Stimulated activated CD4-positive, alpha-beta T cell treated with anti-CD3 and anti-CD28 coated beads, Interleukin-1b, Interleukin-23, amount 100 ng/mL, for 1 hour (primary cell): ENCODE data around the gene ERRFI1.
"Not testable (repeated sequence)": the region's sequence is repeated elsewhere in the genome, so short reads cannot be mapped to it uniquely, and the experiment has no call there.

Source experiments
- DNase-seq, 2 donors: peaks; one replicate each; pipeline ENCODE4 v3.0.0-alpha.2; 2020; ENCODE audit warnings: low read depth in 2 of 2

ERRFI1 gene

DNA sequence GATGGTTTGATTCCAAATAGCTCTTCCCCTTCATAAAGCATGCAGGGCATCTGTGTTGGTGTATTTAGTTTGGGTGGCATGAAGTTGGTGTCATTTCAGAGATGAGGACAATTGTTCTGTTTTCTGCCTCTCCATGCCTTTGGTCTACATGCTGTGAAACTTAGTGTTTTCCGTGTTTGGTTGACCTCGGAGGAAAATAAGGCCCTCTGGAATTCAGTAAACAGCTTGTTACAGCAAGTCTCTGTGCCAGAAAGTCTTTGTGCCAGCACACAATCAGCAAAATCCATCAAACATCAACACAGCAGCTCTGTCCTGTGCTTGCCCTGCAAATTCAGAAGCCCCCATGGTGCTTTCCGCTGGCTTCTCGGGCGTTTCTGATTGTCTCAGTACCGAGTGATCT is 55.1 kb downstream of the ERRFI1 start:
- no peak for DNase-seq

DNA sequence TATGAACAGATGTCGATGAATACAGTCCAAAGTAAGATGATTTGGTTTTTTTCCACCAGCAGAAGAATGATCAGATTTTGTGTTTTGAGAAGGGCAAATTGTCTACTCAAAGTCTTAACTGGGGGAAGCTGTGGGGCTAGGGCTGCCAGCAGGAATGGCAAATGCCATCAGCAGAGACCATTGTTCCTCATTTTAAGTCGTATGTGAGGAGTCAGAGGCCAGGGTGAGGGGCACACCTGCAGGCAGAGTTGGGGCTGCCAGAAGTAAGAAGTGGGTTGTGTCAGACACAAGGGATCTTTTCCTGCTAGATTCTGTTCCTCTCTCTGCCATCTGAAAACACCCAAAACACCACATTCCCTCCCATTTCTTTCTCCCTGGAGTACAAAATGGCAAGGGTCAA is 55.9 kb downstream of the ERRFI1 start:
- DNase-seq: no peak

DNA sequence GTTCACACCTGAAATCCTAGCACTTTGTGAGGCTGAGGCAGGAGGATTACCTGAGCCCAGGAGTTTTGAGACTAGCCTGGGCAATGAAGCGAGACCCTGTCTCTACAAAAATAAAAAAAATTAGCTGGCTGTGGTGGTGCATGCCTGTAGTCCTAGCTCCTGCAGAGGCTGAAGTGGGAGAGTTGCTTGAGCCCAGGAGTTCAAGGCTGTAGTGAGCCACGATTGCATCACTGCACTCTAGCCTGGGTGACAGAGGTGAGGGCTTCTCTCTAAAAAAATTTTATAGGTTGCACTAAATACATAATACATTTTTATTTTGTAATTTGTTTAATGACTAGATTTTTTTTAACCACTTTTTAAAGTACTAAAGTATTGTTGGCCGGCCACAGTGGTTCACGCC is 58.5 kb downstream of the ERRFI1 start:
- no peak for DNase-seq

DNA sequence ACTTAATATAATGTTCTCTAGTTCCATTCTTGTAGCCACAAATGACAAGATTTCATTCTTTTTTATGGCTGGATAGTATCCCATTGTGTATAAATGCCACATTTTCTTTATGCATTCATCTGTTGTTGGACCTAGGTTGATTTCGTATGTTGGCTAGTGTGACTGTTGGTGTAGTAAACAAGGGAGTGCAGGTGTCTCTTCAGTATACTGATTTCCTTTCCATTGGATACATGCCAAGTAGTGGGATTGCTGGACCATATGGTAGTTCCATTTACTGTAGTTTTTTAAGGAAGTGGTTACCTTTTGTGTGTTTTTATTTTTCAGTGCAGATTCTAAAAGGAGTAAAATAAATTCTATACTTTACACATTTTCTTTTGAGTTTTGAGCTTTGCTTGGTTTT is 58.9 kb downstream of the ERRFI1 start:
- no peak for DNase-seq

DNA sequence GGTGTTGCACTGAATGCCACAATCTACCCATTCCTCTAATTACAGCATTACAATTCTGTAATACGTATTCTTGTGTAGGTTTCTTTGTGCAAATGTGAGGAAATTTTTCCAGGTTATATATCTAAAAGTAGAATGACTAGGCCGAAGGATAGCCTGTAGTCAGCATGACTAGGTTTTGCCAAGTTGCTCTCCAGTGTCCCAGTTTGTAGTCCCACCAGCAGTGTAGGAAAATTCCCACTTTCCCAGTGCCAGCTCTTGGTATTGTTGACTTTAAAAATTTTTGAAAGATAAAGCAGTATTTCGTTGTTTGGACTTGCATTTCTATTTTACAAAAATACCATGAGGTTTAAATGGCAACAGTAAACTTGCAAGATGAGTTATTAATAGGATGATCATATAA is 61.6 kb downstream of the ERRFI1 start:
- DNase-seq: no peak

DNA sequence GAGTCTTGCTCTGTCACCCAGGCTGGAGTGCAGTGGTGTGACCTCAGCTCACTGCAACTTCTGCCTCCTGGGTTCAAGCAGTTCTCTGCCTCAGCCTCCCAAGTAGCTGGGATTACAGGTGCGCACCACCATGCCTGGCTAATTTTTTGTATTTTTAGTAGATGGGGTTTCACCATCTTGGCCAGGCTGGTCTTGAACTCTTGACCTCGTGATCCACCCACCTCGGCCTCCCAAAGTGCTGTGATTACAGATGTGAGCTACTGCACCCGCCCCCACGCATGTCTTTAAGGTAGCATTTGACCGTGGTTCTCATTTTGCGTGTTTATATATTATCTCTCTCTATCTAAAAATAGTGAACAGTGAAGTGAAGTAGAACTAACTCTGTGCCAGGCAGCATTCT is 62.3 kb downstream of the ERRFI1 start:
- DNase-seq: not testable (repeated sequence)

DNA sequence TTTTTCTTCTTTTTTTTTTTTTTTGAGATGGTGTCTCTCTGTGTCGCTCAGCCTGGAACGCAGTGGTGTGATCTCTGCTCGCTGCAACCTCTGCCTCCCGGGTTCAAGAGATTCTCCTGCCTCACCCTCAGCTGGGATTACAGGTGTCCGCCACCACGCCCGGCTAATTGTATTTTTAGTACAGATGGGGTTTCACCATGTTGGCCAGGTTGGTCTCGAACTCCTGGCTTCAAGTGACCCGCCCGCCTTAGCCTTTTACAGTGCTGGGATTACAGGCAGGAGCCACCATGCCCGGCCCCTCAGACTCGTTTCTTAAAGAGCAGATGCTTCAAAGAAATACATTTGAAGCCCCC is 62.8 kb downstream of the ERRFI1 start:
- not testable (repeated sequence) for DNase-seq

DNA sequence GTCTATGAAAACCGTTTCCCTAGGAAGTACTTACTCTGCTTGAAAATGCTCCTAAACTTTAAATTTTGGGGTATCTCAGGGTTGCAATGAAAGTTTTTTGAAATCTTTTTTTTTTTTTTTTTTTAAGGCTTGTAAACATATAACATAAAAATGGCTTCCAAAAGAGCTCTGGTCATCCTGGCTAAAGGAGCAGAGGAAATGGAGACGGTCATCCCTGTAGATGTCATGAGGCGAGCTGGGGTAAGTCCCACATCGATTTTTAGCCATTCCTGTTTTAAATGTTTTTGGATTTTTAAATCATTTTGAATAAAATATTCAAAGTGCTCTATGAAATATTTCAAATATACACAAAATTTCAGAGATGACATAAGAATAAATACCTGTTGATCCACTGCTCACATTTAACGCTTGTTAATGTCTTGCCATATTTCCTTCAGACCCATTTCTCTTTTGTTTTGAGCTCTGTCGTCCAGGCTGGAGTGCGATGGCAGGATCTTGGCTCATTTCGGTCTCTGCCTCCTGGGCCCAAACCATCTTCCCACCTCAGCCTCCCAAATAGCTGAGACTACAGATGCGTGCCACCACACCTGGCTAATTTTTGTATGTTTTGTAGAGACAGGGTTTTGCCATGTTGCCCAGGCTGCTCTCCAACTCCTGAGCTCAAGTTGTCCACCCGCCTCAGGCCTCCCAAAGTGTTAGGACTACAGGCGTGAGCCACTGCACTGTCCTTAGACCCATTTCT is 63.3 kb downstream of the ERRFI1 start:
- DNase-seq: no peak

DNA sequence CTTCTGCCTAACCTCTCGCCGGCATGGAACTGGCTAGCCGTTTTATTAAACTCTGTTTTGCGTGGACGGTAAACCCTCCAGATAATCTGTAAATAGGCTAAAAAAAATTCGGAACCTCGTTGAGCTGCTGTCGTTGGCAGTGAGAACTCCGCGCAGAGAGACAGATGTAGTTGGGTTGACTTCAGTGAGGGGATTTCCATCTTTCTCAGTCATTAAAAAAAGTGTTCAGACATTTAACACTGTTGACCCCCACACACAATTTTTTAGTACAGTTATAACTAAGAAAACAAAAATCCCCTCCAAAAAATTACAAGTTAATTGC is 64.1 kb downstream of the ERRFI1 start:
- no peak for DNase-seq
